Heart left ventricle (tissue), 16 donors: Measurements from ENCODE around the gene POMGNT2. TPM values are rescaled to one million over a fixed set of nuclear protein-coding genes. Genes with fewer than 3 reads are reported as not detected.

Experiments
- ATAC-seq, 4 donors: fragments of 200-7000 bp; cut with Tn5 transposase; one replicate each; pipeline ENCODE4 v1.9.1; 2020 to 2022; ENCODE audit warnings: moderate library complexity in 4 of 4, mild to moderate bottlenecking in 3 of 4, moderate number of reproducible peaks in 1 of 4
- DNase-seq, 5 donors: peaks; one replicate each; pipeline ENCODE4 v3.0.0-alpha.2; 2020
- H3K27ac ChIP-seq, 12 donors: fragments of 200-600 bp; sonication (generic) in 4 of 12; one replicate each; pipeline versions ENCODE4 v1.5.0 to v1.8.0; 2016 to 2022; ENCODE audit warnings: mild to moderate bottlenecking in 2 of 12
- H3K27me3 ChIP-seq, 9 donors: fragments of 200-600 bp; sonication (generic) in 2 of 9; one replicate each; pipeline versions ENCODE4 v1.5.1 to v1.8.0; 2016 to 2022; ENCODE audit warnings: mild to moderate bottlenecking in 3 of 9
- H3K36me3 ChIP-seq, 9 donors: fragments of 200-600 bp; sonication (generic) in 2 of 9; one replicate each; pipeline versions ENCODE4 v1.5.0 to v1.8.0; 2018 to 2022; ENCODE audit warnings: mild to moderate bottlenecking in 2 of 9
- H3K4me1 ChIP-seq, 12 donors: fragments of 200-600 bp; sonication (generic) in 4 of 12; one replicate each; pipeline versions ENCODE4 v1.5.0 to v1.8.0; 2016 to 2022; ENCODE audit warnings: mild to moderate bottlenecking in 3 of 12
- H3K4me3 ChIP-seq, 12 donors: fragments of 200-600 bp; sonication (generic) in 4 of 12; one replicate each; pipeline versions ENCODE4 v1.5.0 to v1.8.0; 2017 to 2022; ENCODE audit warnings: mild to moderate bottlenecking in 9 of 12, moderate library complexity in 4 of 12
- H3K9me3 ChIP-seq, 12 donors: fragments of 200-600 bp; sonication (generic) in 4 of 12; one replicate each; pipeline versions ENCODE4 v1.5.0 to v1.8.0; 2016 to 2022; ENCODE audit warnings: mild to moderate bottlenecking in 1 of 12
- POLR2A ChIP-seq, 2 donors: fragments of 450-650 bp; IDR thresholded peaks; one replicate each; pipeline ENCODE4 v1.6.1; 2017; ENCODE audit warnings: antibody characterized with exemption in 2 of 2, mild to moderate bottlenecking in 2 of 2, moderate library complexity in 2 of 2
- WGBS, 4 donors: extraction: QIAGEN DNeasy Blood & Tissue Kit in 2 of 4; methylation state at CpG; one replicate each; pipeline versions ENCODE4 v1.1.5 to v1.1.7; 2013 to 2018; 5-methylcytosine and 5-hydroxymethylcytosine counted together
- intact Hi-C, 10 donors: fragments of 100-400 bp; cut with DNase I; formaldehyde crosslinking; loops; one replicate each; pipeline versions ENCODE4 v1.11.1 to v1.14.2; 2022
- polyA plus RNA-seq, 2 donors: library from polyadenylated mRNA; stranded (reverse); fragments of 200-250 nt; gene quantifications; one replicate each; pipeline ENCODE4 v1.2.3, GENCODE V29; 2013
- total RNA-seq, 9 donors: library from RNA; depleted of rRNA in 2 of 9; stranded (reverse); fragments of >200 nt in 2 of 9; fragmentation: NEBNext Ultra II Directional in 3 of 9; extraction: Animal tissue kit (Norgen Biotek cat#: 25700) in 3 of 9; gene quantifications; one replicate each; pipeline versions ENCODE4 v1.1.0 to v1.2.4, GENCODE V29; 2016 to 2023
- TF ChIP-seq, protein P1 (sequence below), 12 donors: fragments of 200-600 bp; sonication (generic) in 4 of 12; IDR thresholded peaks; one replicate each; pipeline versions ENCODE4 v1.5.0 to v1.8.0; 2018 to 2022; ENCODE audit warnings: antibody characterized with exemption in 12 of 12, mild to moderate bottlenecking in 5 of 12
- donor health status: ischemic (EF 13 %, LVEDD 7.1; RV severe dilation, severe dysfunction).
- donor health status: healthy with polysubstance abuse.
- donor health status: DM: no; HTN: yes; CAD: no.
- donor health status: DM: no; HTN: no; CAD: no.
- donor health status: ischemic (EF 25% LVEDD 6.9; RV normal size, moderate dysfunction).
- donor health status: ischemic (EF 25% LVEDD 5.7; RV mildly dilated, moderate dysfunction).
- donor health status: healthy.
- donor health status: DM: yes; HTN: yes; CAD: no.
- donor health status: ischemic (EF 35%, LVEDD 5.7; RV mildly dilated, moderate dysfunction).
- donor health status: nonischemic (EF 11% LVEDD 7.7; RV severe dilation, severe dysfunction).
- donor health status: DM: yes; HTN: yes; CAD: no.
- donor health status: PGD.
- donor health status: ischemic (EF 29% LVEDD 5.4; RV normal size, mild dysfunction).
- donor health status: nonischemic (EF 23%, LVEDD 6.1; RV moderate dilation, normal function).

The POMGNT2 gene
- total and polyA plus RNA-seq, 11 donors: 9.1 to 36.0 (median 18.5) TPM

DNA sequence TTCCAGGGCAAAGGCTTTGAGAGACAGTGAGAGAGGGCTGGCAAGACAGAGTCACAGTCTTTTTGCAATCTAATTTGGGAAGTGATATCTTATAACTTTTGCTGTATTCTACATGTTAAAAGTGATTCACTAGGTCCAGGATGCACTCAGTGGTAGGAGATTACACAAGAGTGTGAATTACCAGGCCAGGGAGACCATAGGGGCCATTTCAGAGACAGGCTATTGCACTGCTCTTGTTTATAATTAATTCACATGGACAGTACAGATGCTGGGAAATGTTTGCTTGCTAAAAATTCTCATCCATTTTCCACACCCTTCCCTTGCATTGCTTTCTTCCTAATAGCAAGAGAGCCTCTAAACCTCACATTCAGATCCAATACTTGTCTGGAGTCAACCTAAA lies 22.6 kb upstream of the POMGNT2 start:
- H3K4me3 ChIP-seq: no peak overlapping the region
- DNase-seq: no peak
- H3K36me3 ChIP-seq: no peaks in the 10 kb centered on the region
- no peak overlapping the region for H3K27ac ChIP-seq
- no peak for ATAC-seq
- TF ChIP-seq POLR2A (IDR thresholded peaks at IDR 0.05): no peak
- TF ChIP-seq, protein P1, sequence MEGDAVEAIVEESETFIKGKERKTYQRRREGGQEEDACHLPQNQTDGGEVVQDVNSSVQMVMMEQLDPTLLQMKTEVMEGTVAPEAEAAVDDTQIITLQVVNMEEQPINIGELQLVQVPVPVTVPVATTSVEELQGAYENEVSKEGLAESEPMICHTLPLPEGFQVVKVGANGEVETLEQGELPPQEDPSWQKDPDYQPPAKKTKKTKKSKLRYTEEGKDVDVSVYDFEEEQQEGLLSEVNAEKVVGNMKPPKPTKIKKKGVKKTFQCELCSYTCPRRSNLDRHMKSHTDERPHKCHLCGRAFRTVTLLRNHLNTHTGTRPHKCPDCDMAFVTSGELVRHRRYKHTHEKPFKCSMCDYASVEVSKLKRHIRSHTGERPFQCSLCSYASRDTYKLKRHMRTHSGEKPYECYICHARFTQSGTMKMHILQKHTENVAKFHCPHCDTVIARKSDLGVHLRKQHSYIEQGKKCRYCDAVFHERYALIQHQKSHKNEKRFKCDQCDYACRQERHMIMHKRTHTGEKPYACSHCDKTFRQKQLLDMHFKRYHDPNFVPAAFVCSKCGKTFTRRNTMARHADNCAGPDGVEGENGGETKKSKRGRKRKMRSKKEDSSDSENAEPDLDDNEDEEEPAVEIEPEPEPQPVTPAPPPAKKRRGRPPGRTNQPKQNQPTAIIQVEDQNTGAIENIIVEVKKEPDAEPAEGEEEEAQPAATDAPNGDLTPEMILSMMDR (IDR thresholded peaks at IDR 0.05): no peak
- no peaks in the 10 kb centered on the region for H3K27me3 ChIP-seq
- H3K9me3 ChIP-seq: peaks cover 0 to 19% (median 7%) of the 10 kb centered on the region in 12 donors
- intact Hi-C loops: no loop called here
- H3K4me1 ChIP-seq: no peaks in the 10 kb centered on the region

DNA sequence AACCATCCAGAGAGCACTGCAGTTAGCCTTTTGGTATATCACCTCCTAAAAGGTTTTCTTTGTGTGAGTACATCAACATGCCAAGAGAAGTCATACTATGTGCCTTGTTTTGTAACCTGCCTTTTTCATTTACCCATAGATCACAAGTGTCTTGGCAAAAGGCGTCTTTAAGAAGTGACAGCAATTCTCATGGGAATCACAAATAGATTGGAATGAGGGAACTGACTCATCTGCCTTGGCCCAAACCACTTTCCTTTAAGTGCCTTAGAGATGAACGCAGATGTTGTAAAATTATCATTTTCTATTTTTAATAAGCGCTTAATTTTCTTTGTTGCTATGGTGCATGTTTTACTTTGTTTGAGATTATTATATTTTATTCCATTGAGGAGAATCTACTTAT lies 20.7 kb upstream of the POMGNT2 start:
- peaks cover 0 to 32% (median 7%) of the 10 kb centered on the region in 12 donors for H3K9me3 ChIP-seq
- H3K27me3 ChIP-seq: no peaks in the 10 kb centered on the region
- no peak for DNase-seq
- TF ChIP-seq, protein P1 (IDR thresholded peaks at IDR 0.05): no peak
- no peak for TF ChIP-seq POLR2A (IDR thresholded peaks at IDR 0.05)
- no peak for ATAC-seq
- no peak overlapping the region for H3K27ac ChIP-seq
- no peak overlapping the region for H3K4me3 ChIP-seq
- 62 to 77% (median 76%) methylated on average over 3 of the region's 3 CpGs for WGBS, 4 donors
- no peaks in the 10 kb centered on the region for H3K4me1 ChIP-seq
- no peaks in the 10 kb centered on the region for H3K36me3 ChIP-seq
- intact Hi-C loops: no loop called here

DNA sequence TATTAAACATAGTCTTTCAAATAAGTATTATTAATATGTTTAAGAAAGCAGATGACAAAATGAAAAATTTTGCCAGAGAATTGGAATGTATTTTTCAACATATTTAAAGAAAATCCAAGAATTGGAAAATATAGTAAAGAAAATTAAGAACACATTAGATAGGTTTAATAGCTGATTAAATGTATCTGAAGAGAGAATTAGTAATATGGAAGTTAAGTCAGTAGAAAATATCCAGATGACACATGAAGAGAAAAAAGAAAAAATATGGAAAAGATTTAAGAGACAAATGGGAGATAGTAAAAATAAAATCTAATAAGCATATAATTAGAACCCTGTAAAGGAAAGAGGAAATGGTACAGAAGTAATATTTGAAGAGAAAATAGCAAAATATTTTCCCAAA lies 18.0 kb upstream of the POMGNT2 start:
- ATAC-seq: no peak
- Histone ChIP-seq H3K9me3 (peaks cover 0 to 32% (median 7%) of the 10 kb centered on the region in 12 donors), H3K4me3 (no peak overlapping the region), H3K36me3 (no peaks in the 10 kb centered on the region), H3K27me3 (no peaks in the 10 kb centered on the region), H3K4me1 (no peaks in the 10 kb centered on the region), H3K27ac (no peak overlapping the region)
- intact Hi-C loops: no loop called here
- no peak for DNase-seq
- TF ChIP-seq, protein P1 (IDR thresholded peaks at IDR 0.05): no peak
- TF ChIP-seq POLR2A (IDR thresholded peaks at IDR 0.05): no peak

DNA sequence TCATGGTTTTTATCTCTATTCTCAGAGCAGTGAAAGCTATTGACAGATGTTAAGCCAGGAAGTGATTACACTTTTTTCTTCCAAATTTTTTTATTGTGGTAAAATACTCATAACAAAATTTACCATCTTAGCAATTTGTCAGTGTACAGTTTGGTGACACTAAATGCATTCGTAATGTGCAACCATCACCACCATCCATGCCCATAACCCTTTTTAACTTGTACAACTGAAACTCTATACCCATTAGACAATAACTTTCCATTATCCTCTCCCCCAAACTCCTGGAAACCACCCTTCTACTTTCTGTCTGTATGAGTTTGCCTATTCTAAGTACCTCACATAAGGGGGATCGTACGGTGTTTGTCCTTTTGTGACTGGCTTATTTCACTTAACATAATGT lies 15.1 kb upstream of the POMGNT2 start:
- DNase-seq (no peak), ATAC-seq (no peak)
- H3K9me3 ChIP-seq: peaks cover 0 to 32% (median 7%) of the 10 kb centered on the region in 12 donors
- no peaks in the 10 kb centered on the region for H3K27me3 ChIP-seq
- 92 to 95% (median 93%) methylated on average over 3 of the region's 3 CpGs for WGBS, 4 donors
- intact Hi-C loops: no loop called here
- no peak overlapping the region for H3K4me3 ChIP-seq
- TF ChIP-seq, protein P1 (IDR thresholded peaks at IDR 0.05): no peak
- TF ChIP-seq POLR2A (IDR thresholded peaks at IDR 0.05): no peak
- no peak overlapping the region for H3K27ac ChIP-seq
- no peaks in the 10 kb centered on the region for H3K4me1 ChIP-seq
- H3K36me3 ChIP-seq: no peaks in the 10 kb centered on the region
